Stimulated activated CD4-positive, alpha-beta T cell treated with anti-CD3 and anti-CD28 coated beads, TNF-alpha, amount 100 ng/mL, for 48 hours (primary cell): Measurements from ENCODE around the gene PRC1.

Experiments used
- DNase-seq, 3 donors: peaks; one replicate each; pipeline ENCODE4 v3.0.0-alpha.2; 2020; ENCODE audit warnings: low read depth in 3 of 3

The PRC1 gene

GRCh38 chr15:90990446-90990845 lies 3.9 kb downstream of the PRC1 start:
- no peak for DNase-seq

- no peak for DNase-seq
Observed at GRCh38 chr15:90989040-90989768, 5.1 kb downstream of the PRC1 start.

- no peak for DNase-seq
Observed at GRCh38 chr15:90988296-90988695, 6.0 kb downstream of the PRC1 start.

- no peak for DNase-seq
Observed at GRCh38 chr15:90987561-90988141, 6.7 kb downstream of the PRC1 start.

- DNase-seq, result no peak
Observed at GRCh38 chr15:90986790-90987507, 7.4 kb downstream of the PRC1 start.

GRCh38 chr15:90982135-90982534 lies 12.2 kb downstream of the PRC1 start:
- DNase-seq, result no peak

GRCh38 chr15:90981681-90982080 lies 12.7 kb downstream of the PRC1 start:
- DNase-seq, result no peak

GRCh38 chr15:90979582-90979981 lies 14.8 kb downstream of the PRC1 start:
- no peak for DNase-seq

- DNase-seq, result no peak
Observed at GRCh38 chr15:90974216-90974615, 20.1 kb downstream of the PRC1 start.

- no peak for DNase-seq
Observed at GRCh38 chr15:90972133-90972532, 22.2 kb downstream of the PRC1 start.

GRCh38 chr15:90970274-90970673 lies 24.1 kb downstream of the PRC1 start:
- no peak for DNase-seq

- DNase-seq, result no peak
Observed at GRCh38 chr15:90968434-90968833, 25.9 kb downstream of the PRC1 start.

- DNase-seq, result no peak
Observed at GRCh38 chr15:90967206-90967605, 27.1 kb downstream of the PRC1 start.

- no peak for DNase-seq
Observed at GRCh38 chr15:90966262-90966661, 28.1 kb downstream of the PRC1 start.

GRCh38 chr15:90962021-90962420 lies 32.3 kb downstream of the PRC1 start:
- no peak for DNase-seq

- DNase-seq, result no peak
Observed at GRCh38 chr15:90960298-90961091, 33.8 kb downstream of the PRC1 start.

GRCh38 chr15:90959894-90960293 lies 34.4 kb downstream of the PRC1 start:
- no peak for DNase-seq

- no peak for DNase-seq
Observed at GRCh38 chr15:90959028-90959595, 35.2 kb downstream of the PRC1 start.

- DNase-seq, result no peak
Observed at GRCh38 chr15:90957791-90958190, 36.5 kb downstream of the PRC1 start.

GRCh38 chr15:90957031-90957790 lies 37.1 kb downstream of the PRC1 start:
- no peak for DNase-seq
